OCI-LY1 (cell line): ENCODE data around the gene ST6GAL2.

Experiments used
- H2AFZ ChIP-seq: fragments of 200-600 bp; sonication (generic), shearing (Covaris generic); 2 replicates; pipeline ENCODE4 v1.6.0; 2014; ENCODE audit warnings: antibody characterized with exemption, mild to moderate bottlenecking, low read length
- H3F3A ChIP-seq: fragments of 200-600 bp; sonication (generic), shearing (Covaris generic); 2 replicates; pipeline ENCODE4 v1.6.0; 2014; ENCODE audit warnings: mild to moderate bottlenecking, antibody characterized with exemption, low read length, moderate library complexity; ENCODE audit not compliant: insufficient read depth
- H3K27ac ChIP-seq: fragments of 200-600 bp; sonication (generic); 2 replicates; pipeline ENCODE4 v1.5.1; 2014; ENCODE audit warnings: low read length, mixed run types, mild to moderate bottlenecking, low read depth; ENCODE audit not compliant: poor library complexity, severe bottlenecking
- H3K27me3 ChIP-seq: fragments of 200-600 bp; sonication (generic); 2 replicates; pipeline ENCODE4 v1.6.0; 2014; ENCODE audit warnings: antibody characterized with exemption, mild to moderate bottlenecking, low read length, moderate library complexity; ENCODE audit not compliant: insufficient read depth
- H3K36me3 ChIP-seq: fragments of 200-600 bp; sonication (generic); 2 replicates; pipeline ENCODE4 v1.6.1; 2014; ENCODE audit warnings: mild to moderate bottlenecking, antibody characterized with exemption, low read length, moderate library complexity, mixed read lengths; ENCODE audit not compliant: insufficient read depth
- H3K4me1 ChIP-seq: fragments of 200-600 bp; sonication (generic); 2 replicates; pipeline ENCODE4 v1.5.1; 2014; ENCODE audit warnings: mild to moderate bottlenecking, low read length, moderate library complexity; ENCODE audit not compliant: insufficient read depth, severe bottlenecking
- H3K4me2 ChIP-seq: fragments of 200-600 bp; sonication (generic), shearing (Covaris generic); 2 replicates; pipeline ENCODE4 v1.6.1; 2014; ENCODE audit warnings: low read length
- H3K4me3 ChIP-seq: fragments of 200-600 bp; sonication (generic); 2 replicates; pipeline ENCODE4 v1.5.1; 2014; ENCODE audit warnings: low read length, low read depth, mild to moderate bottlenecking, mixed read lengths; ENCODE audit not compliant: poor library complexity, severe bottlenecking
- H3K79me2 ChIP-seq: fragments of 200-600 bp; shearing (Covaris generic); 2 replicates; pipeline ENCODE4 v1.6.1; 2016; ENCODE audit warnings: mixed run types, low read length, mixed read lengths; ENCODE audit not compliant: insufficient read depth
- H3K9ac ChIP-seq: fragments of 200-600 bp; sonication (generic), shearing (Covaris generic); 2 replicates; pipeline ENCODE4 v1.6.1; 2014; ENCODE audit warnings: mild to moderate bottlenecking, low read length, mixed read lengths
- H3K9me2 ChIP-seq: fragments of 200-600 bp; sonication (generic), shearing (Covaris generic); 2 replicates; pipeline ENCODE4 v1.6.1; 2014; ENCODE audit warnings: low read depth, mild to moderate bottlenecking, low read length, mixed read lengths
- H3K9me3 ChIP-seq: fragments of 200-600 bp; shearing (Covaris generic); 2 replicates; pipeline ENCODE4 v1.6.1; 2014; ENCODE audit warnings: low read length, mixed read lengths
- H4K20me1 ChIP-seq: fragments of 200-600 bp; sonication (generic), shearing (Covaris generic); 2 replicates; pipeline ENCODE4 v1.6.0; 2016; ENCODE audit warnings: mild to moderate bottlenecking, low read length; ENCODE audit not compliant: insufficient read depth
- EZH2 ChIP-seq: fragments of 200-600 bp; sonication (generic), shearing (Covaris generic); IDR thresholded peaks from 2 replicates; pipeline ENCODE4 v1.8.0; 2017; ENCODE audit warnings: borderline replicate concordance, mixed run types, mild to moderate bottlenecking, antibody characterized with exemption, low read length, moderate library complexity, mixed read lengths
- TF ChIP-seq, protein P1 (sequence below): fragments of 200-600 bp; sonication (generic), shearing (Covaris generic); IDR thresholded peaks from 2 replicates; pipeline ENCODE4 v1.5.1; 2017; ENCODE audit warnings: mild to moderate bottlenecking, antibody characterized with exemption, low read length, moderate library complexity, mixed read lengths

ST6GAL2 gene

DNA sequence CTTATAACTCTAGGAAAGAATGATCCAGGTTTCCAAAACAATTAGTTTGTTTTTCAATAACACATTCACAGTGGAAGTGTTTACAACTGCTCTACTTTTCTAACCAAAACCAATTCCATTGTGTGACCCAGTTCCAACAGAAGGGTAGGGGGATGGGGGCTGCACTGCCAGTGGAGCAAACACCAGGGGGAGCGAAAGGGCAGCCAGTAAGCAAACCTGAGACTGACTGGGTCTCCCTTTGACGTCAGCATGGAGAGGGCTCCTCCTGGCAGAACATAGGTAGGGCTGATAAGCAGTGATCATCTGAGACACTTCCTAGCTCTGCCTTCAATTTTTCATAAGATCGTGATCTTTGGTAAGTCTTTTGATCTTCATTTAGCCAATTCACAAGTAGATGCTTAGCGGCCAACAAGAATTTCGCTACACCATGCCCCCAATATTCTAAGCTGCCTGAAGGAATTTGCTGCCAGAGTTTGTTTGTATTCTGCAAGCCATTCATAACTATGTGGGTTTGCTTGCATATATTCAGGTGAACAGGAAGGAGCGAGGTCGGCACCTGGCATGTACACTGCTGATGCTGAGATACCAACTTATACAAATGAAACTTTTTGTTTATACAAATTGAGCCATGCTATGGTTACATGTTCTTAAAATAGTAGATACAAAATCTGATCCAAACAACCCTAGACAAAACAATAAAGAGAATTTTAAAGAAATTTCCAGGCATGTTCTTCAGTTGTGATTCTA, 45.9 kb downstream of the ST6GAL2 start:
- H3K9me2 ChIP-seq = no peaks in the 10 kb centered on the region
- no peaks in the 10 kb centered on the region for H3K4me1 ChIP-seq
- H2AFZ ChIP-seq = no peak overlapping the region
- H3K79me2 ChIP-seq = no peaks in the 10 kb centered on the region
- H3K27me3 ChIP-seq = no peaks in the 10 kb centered on the region
- H4K20me1 ChIP-seq = no peaks in the 10 kb centered on the region
- TF ChIP-seq, protein P1, sequence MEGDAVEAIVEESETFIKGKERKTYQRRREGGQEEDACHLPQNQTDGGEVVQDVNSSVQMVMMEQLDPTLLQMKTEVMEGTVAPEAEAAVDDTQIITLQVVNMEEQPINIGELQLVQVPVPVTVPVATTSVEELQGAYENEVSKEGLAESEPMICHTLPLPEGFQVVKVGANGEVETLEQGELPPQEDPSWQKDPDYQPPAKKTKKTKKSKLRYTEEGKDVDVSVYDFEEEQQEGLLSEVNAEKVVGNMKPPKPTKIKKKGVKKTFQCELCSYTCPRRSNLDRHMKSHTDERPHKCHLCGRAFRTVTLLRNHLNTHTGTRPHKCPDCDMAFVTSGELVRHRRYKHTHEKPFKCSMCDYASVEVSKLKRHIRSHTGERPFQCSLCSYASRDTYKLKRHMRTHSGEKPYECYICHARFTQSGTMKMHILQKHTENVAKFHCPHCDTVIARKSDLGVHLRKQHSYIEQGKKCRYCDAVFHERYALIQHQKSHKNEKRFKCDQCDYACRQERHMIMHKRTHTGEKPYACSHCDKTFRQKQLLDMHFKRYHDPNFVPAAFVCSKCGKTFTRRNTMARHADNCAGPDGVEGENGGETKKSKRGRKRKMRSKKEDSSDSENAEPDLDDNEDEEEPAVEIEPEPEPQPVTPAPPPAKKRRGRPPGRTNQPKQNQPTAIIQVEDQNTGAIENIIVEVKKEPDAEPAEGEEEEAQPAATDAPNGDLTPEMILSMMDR = peak; percentile 45
- TF ChIP-seq EZH2 = no peak
- no peak overlapping the region for H3K9ac ChIP-seq
- H3F3A ChIP-seq = no peaks in the 10 kb centered on the region
- no peaks in the 10 kb centered on the region for H3K9me3 ChIP-seq
- no peak overlapping the region for H3K4me3 ChIP-seq
- no peak overlapping the region for H3K27ac ChIP-seq
- H3K4me2 ChIP-seq = no peak overlapping the region
- no peaks in the 10 kb centered on the region for H3K36me3 ChIP-seq

DNA sequence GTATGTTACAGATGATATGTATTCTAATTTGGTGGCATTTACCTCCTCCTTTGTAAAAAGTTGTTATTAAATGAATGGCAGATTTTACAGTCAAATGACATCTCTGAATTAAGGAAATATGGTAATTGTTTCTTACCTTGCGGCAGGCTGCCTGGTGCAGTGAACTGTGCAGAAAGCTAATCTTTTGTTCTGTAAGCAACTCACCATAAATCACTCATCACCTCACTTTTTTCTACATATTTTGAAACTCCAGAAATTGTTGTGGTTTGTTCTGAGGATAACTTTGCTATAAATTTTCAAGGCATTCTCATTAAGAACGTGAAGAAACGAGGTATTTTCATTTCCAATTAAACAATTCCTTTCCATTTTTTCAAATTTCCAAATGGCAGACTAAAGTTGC, 52.7 kb downstream of the ST6GAL2 start:
- no peak overlapping the region for H3K4me3 ChIP-seq
- H3K9me3 ChIP-seq = no peaks in the 10 kb centered on the region
- no peaks in the 10 kb centered on the region for H3K4me1 ChIP-seq
- TF ChIP-seq EZH2 = no peak
- TF ChIP-seq, protein P1 = no peak
- no peaks in the 10 kb centered on the region for H3F3A ChIP-seq
- no peak overlapping the region for H3K27ac ChIP-seq
- no peaks in the 10 kb centered on the region for H3K9me2 ChIP-seq
- H3K36me3 ChIP-seq = no peaks in the 10 kb centered on the region
- no peaks in the 10 kb centered on the region for H4K20me1 ChIP-seq
- no peak overlapping the region for H2AFZ ChIP-seq
- H3K27me3 ChIP-seq = no peaks in the 10 kb centered on the region
- H3K4me2 ChIP-seq = no peak overlapping the region
- no peak overlapping the region for H3K9ac ChIP-seq
- no peaks in the 10 kb centered on the region for H3K79me2 ChIP-seq

DNA sequence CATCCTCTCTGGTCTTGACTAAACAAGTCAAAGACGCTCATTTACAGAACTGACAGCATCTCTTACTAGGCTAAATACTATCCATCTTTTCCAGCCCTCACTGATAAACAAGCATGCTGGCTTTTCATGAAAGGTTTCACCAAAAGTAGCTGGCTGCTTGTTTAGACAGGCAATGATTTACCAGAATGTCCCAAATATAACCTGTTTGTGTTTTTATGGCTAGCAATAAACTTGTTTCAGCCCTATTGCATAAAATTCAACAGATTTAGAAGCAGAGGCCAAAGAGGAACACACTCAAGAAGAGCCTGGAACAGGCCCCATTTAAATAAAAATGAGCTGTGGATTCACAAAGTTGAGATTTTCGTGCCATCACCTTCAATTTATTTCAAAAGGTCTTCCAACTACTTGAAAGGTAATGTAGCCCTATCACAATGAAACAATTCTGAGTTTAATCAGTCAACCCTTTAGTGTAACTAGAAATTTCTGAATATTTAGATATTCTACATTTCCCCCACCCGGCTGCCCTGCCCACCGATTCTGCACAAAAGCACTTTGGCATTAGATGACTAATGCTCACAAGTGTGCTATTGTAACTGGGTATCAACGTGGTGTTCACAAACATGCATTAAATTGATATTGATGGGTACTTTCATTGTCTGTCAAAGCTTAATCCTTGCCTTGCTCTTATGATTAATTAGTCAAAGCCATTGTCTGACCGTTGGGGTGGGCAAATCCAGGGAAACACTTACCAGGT, 54.0 kb downstream of the ST6GAL2 start:
- Histone ChIP-seq H3K27me3 (no peaks in the 10 kb centered on the region), H3K4me1 (no peaks in the 10 kb centered on the region), H3K36me3 (no peaks in the 10 kb centered on the region), H3K4me3 (no peak overlapping the region), H3K9me2 (no peaks in the 10 kb centered on the region), H3K4me2 (no peak overlapping the region), H2AFZ (no peak overlapping the region), H3K9ac (no peak overlapping the region), H3K27ac (no peak overlapping the region), H4K20me1 (no peaks in the 10 kb centered on the region), H3F3A (no peaks in the 10 kb centered on the region), H3K9me3 (no peaks in the 10 kb centered on the region), H3K79me2 (no peaks in the 10 kb centered on the region)
- TF ChIP-seq, protein P1 = no peak
- no peak for TF ChIP-seq EZH2
